CD4-positive, CD25-positive, alpha-beta regulatory T cell (primary cell): Measurements from ENCODE around the gene SIAE. TPM values are rescaled to one million over a fixed set of nuclear protein-coding genes. Genes with fewer than 3 reads are reported as not detected.
"Not testable (repeated sequence)": the region's sequence is repeated elsewhere in the genome, so short reads cannot be mapped to it uniquely, and the experiment has no call there.

Experiments used
- ATAC-seq, 2 donors: fragments of 150-1000 bp; cut with Tn5 transposase; one replicate each; pipeline ENCODE4 v1.10.0; 2021; ENCODE audit warnings: low read depth in 2 of 2, moderate number of reproducible peaks in 2 of 2, moderate library complexity in 1 of 2
- DNase-seq, 3 donors: peaks; one replicate each; pipeline versions ENCODE4 v3.0.0 to v3.0.0-alpha.2; 2012 to 2022; ENCODE audit warnings: mixed read lengths in 1 of 3
- H3K27ac ChIP-seq: one replicate; pipeline ENCODE4 v1.7.0; 2013; ENCODE audit warnings: mild to moderate bottlenecking, low read length; ENCODE audit not compliant: insufficient read depth, poor library complexity, severe bottlenecking
- H3K27me3 ChIP-seq: one replicate; pipeline ENCODE4 v1.7.0; 2013; ENCODE audit warnings: low read length; ENCODE audit not compliant: control insufficient read depth, insufficient read depth
- H3K36me3 ChIP-seq: one replicate; pipeline ENCODE4 v1.7.0; 2013; ENCODE audit warnings: mild to moderate bottlenecking, low read length, moderate library complexity; ENCODE audit not compliant: control insufficient read depth, insufficient read depth
- H3K4me1 ChIP-seq: 2 replicates; pipeline ENCODE4 v1.7.0; 2013; ENCODE audit warnings: mild to moderate bottlenecking, low read length; ENCODE audit not compliant: insufficient read depth, control insufficient read depth, poor library complexity, severe bottlenecking
- H3K4me3 ChIP-seq: one replicate; pipeline ENCODE4 v1.7.0; 2013; ENCODE audit warnings: low read depth, mild to moderate bottlenecking, low read length, moderate library complexity
- H3K9me3 ChIP-seq, 2 experiments: 1 replicate in 1 of 2; 2 replicates in 1 of 2; pipeline ENCODE4 v1.7.0; 2013; ENCODE audit warnings: low read length in 2 of 2, mild to moderate bottlenecking in 1 of 2, moderate library complexity in 1 of 2; ENCODE audit not compliant: control insufficient read depth in 2 of 2
- H3K27ac Mint-ChIP-seq, 3 donors: one replicate each; pipeline ENCODE4 v1.8.0; 2020 to 2022; ENCODE audit warnings: mild to moderate bottlenecking in 3 of 3, mixed read lengths in 3 of 3, moderate library complexity in 2 of 3
- H3K27me3 Mint-ChIP-seq: one replicate; pipeline ENCODE4 v1.8.0; 2022; ENCODE audit warnings: mild to moderate bottlenecking, mixed read lengths
- H3K36me3 Mint-ChIP-seq: one replicate; pipeline ENCODE4 v1.8.0; 2020; ENCODE audit warnings: mixed read lengths
- H3K4me1 Mint-ChIP-seq, 4 donors: one replicate each; pipeline ENCODE4 v1.8.0; 2020 to 2022; ENCODE audit warnings: mixed read lengths in 4 of 4, mild to moderate bottlenecking in 1 of 4
- H3K4me3 Mint-ChIP-seq, 4 donors: one replicate each; pipeline ENCODE4 v1.8.0; 2020 to 2022; ENCODE audit warnings: mild to moderate bottlenecking in 4 of 4, mixed read lengths in 4 of 4, moderate library complexity in 3 of 4
- H3K9me3 Mint-ChIP-seq, 7 donors: one replicate each; pipeline ENCODE4 v1.8.0; 2020 to 2022; ENCODE audit warnings: mixed read lengths in 7 of 7, mild to moderate bottlenecking in 3 of 7, moderate library complexity in 2 of 7
- polyA plus RNA-seq, 4 donors: library from polyadenylated mRNA; unstranded; fragments of 300-500 nt; fragmentation: Illumina TruSeq; gene quantifications; one replicate each; pipeline ENCODE4 v1.2.3, GENCODE V29; 2021
- total RNA-seq: library from RNA; stranded (reverse); gene quantifications from one replicate; pipeline ENCODE4 v1.2.3, GENCODE V29; 2022

SIAE gene
- total and polyA plus RNA-seq, 5 donors from 2014 or later, result 1.4 to 5.0 (median 2.6) TPM

GRCh38 chr11:124618863-124619262 is 54.7 kb downstream of the SIAE start:
- ATAC-seq (no peak), DNase-seq (no peak)
- Mint-ChIP-seq H3K36me3 (no peaks in the 10 kb centered on the region), H3K4me3 (no peak overlapping the region), H3K27ac (no peak overlapping the region), H3K9me3 (no peaks in the 10 kb centered on the region), H3K27me3 (peaks cover 36% of the 10 kb centered on the region), H3K4me1 (peaks cover 8 to 25% (median 13%) of the 10 kb centered on the region in 4 donors)
- H3K4me1 ChIP-seq, result peaks cover 4% of the 10 kb centered on the region
- H3K9me3 ChIP-seq, result no peaks in the 10 kb centered on the region
- H3K27me3 ChIP-seq, result peaks cover 5% of the 10 kb centered on the region
- H3K4me3 ChIP-seq, result no peak overlapping the region
- H3K27ac ChIP-seq, result no peak overlapping the region
- H3K36me3 ChIP-seq, result no peaks in the 10 kb centered on the region

- ATAC-seq, result no peak
- Histone ChIP-seq H3K36me3 (no peaks in the 10 kb centered on the region), H3K27ac (no peak overlapping the region), H3K4me3 (no peak overlapping the region), H3K4me1 (no peaks in the 10 kb centered on the region), H3K9me3 (no peaks in the 10 kb centered on the region), H3K27me3 (no peaks in the 10 kb centered on the region)
- Mint-ChIP-seq H3K4me1 (peaks cover 0 to 6% (median 4%) of the 10 kb centered on the region in 4 donors), H3K27ac (no peak overlapping the region), H3K4me3 (no peak overlapping the region), H3K27me3 (peaks cover 15% of the 10 kb centered on the region), H3K36me3 (no peaks in the 10 kb centered on the region), H3K9me3 (no peaks in the 10 kb centered on the region)
- DNase-seq, result no peak
Observed at GRCh38 chr11:124612567-124613246, 60.8 kb downstream of the SIAE start.

- Histone ChIP-seq H3K36me3 (no peaks in the 10 kb centered on the region), H3K4me3 (no peak overlapping the region), H3K9me3 (no peaks in the 10 kb centered on the region), H3K4me1 (no peaks in the 10 kb centered on the region), H3K27me3 (no peaks in the 10 kb centered on the region), H3K27ac (no peak overlapping the region)
- peak in 1 of 3 donors; percentile 48 for DNase-seq
- Mint-ChIP-seq H3K4me3 (no peak overlapping the region), H3K36me3 (no peaks in the 10 kb centered on the region), H3K27me3 (peaks cover 9% of the 10 kb centered on the region), H3K4me1 (peaks cover 0 to 6% (median 3%) of the 10 kb centered on the region in 4 donors), H3K9me3 (no peaks in the 10 kb centered on the region), H3K27ac (peak overlapping the region in 1 of 3 donors; percentile 13)
- ATAC-seq, result peak in 1 of 2 donors; percentile 37
Observed at GRCh38 chr11:124612045-124612444, 61.5 kb downstream of the SIAE start.

GRCh38 chr11:124611064-124611463 is 62.5 kb downstream of the SIAE start, which contains the start of gene PANX3:
Gene PANX3, plus strand, starts transcription at chr11:124611428. Its CDS starts 129 bp downstream, at chr11:124611557.
- H3K4me1 ChIP-seq, result no peaks in the 10 kb centered on the region
- Mint-ChIP-seq H3K27ac (peak within 1 kb of the TSS in 1 of 3 donors; percentile 13), H3K4me1 (peaks cover 0 to 6% (median 3%) of the 10 kb centered on the region in 4 donors), H3K4me3 (no peak within 1 kb of the TSS), H3K36me3 (no peaks in the 10 kb centered on the region), H3K9me3 (no peaks in the 10 kb centered on the region), H3K27me3 (peaks cover 10% of the 10 kb centered on the region)
- DNase-seq (no peak), ATAC-seq (no peak)
- H3K9me3 ChIP-seq, result no peaks in the 10 kb centered on the region
- H3K27ac ChIP-seq, result no peak within 1 kb of the TSS
- H3K4me3 ChIP-seq, result no peak within 1 kb of the TSS
- no peaks in the 10 kb centered on the region for H3K27me3 ChIP-seq
- no peaks in the 10 kb centered on the region for H3K36me3 ChIP-seq

- H3K4me1 ChIP-seq, result no peaks in the 10 kb centered on the region
- Mint-ChIP-seq H3K9me3 (no peaks in the 10 kb centered on the region), H3K4me3 (no peak overlapping the region), H3K36me3 (no peaks in the 10 kb centered on the region), H3K27ac (peak overlapping the region in 1 of 3 donors; percentile 29), H3K4me1 (peaks cover 0 to 6% (median 3%) of the 10 kb centered on the region in 4 donors), H3K27me3 (peaks cover 12% of the 10 kb centered on the region)
- H3K27me3 ChIP-seq, result no peaks in the 10 kb centered on the region
- no peak for ATAC-seq
- no peak overlapping the region for H3K27ac ChIP-seq
- DNase-seq, result no peak
- H3K36me3 ChIP-seq, result no peaks in the 10 kb centered on the region
- H3K9me3 ChIP-seq, result no peaks in the 10 kb centered on the region
- H3K4me3 ChIP-seq, result no peak overlapping the region
Observed at GRCh38 chr11:124610295-124610694, 63.2 kb downstream of the SIAE start.

GRCh38 chr11:124608147-124608546 is 65.4 kb downstream of the SIAE start:
- H3K4me1 Mint-ChIP-seq, result peaks cover 0 to 6% (median 3%) of the 10 kb centered on the region in 4 donors
- no peak overlapping the region for H3K4me3 Mint-ChIP-seq

GRCh38 chr11:124605719-124606118 is 67.8 kb downstream of the SIAE start:
- Histone ChIP-seq H3K36me3 (no peaks in the 10 kb centered on the region), H3K9me3 (no peaks in the 10 kb centered on the region), H3K4me1 (no peaks in the 10 kb centered on the region), H3K27ac (no peak overlapping the region), H3K4me3 (no peak overlapping the region), H3K27me3 (peaks cover 5% of the 10 kb centered on the region)
- Mint-ChIP-seq H3K9me3 (no peaks in the 10 kb centered on the region), H3K4me1 (no peaks in the 10 kb centered on the region), H3K27me3 (peaks cover 8% of the 10 kb centered on the region), H3K36me3 (no peaks in the 10 kb centered on the region), H3K4me3 (no peak overlapping the region), H3K27ac (no peak overlapping the region)
- ATAC-seq (no peak), DNase-seq (no peak)

More at GRCh38 chr11:124608147-124608546, 65.4 kb downstream of the SIAE start:
- no peaks in the 10 kb centered on the region for H3K36me3 ChIP-seq
- no peaks in the 10 kb centered on the region for H3K9me3 ChIP-seq
- H3K9me3 Mint-ChIP-seq, result no peaks in the 10 kb centered on the region
- peaks cover 6% of the 10 kb centered on the region for H3K27me3 Mint-ChIP-seq
- no peaks in the 10 kb centered on the region for H3K4me1 ChIP-seq
- H3K36me3 Mint-ChIP-seq, result no peaks in the 10 kb centered on the region
- no peak overlapping the region for H3K4me3 ChIP-seq
- no peaks in the 10 kb centered on the region for H3K27me3 ChIP-seq
- H3K27ac Mint-ChIP-seq, result no peak overlapping the region
- no peak overlapping the region for H3K27ac ChIP-seq
- DNase-seq (no peak), ATAC-seq (no peak)

- not testable (repeated sequence) for H3K36me3 ChIP-seq, H3K4me1 Mint-ChIP-seq, H3K4me1 ChIP-seq, H3K27ac Mint-ChIP-seq, H3K27ac ChIP-seq, H3K27me3 ChIP-seq, H3K4me3 Mint-ChIP-seq, H3K9me3 ChIP-seq, H3K4me3 ChIP-seq, DNase-seq, H3K36me3 Mint-ChIP-seq, ATAC-seq, H3K9me3 Mint-ChIP-seq
- H3K27me3 Mint-ChIP-seq, result peaks cover 10% of the 10 kb centered on the region
Observed at GRCh38 chr11:124602723-124603122, 70.8 kb downstream of the SIAE start.
